ENCODE data around the gene GALNT15. TPM values are rescaled to one million over a fixed set of nuclear protein-coding genes. Genes with fewer than 3 reads are reported as not detected.

The GALNT15 gene
- polyA plus RNA-seq (2013, experiment 1 of 2): 0.69 TPM
- 0.86 TPM for polyA plus RNA-seq (2013, experiment 2 of 2)

DNA sequence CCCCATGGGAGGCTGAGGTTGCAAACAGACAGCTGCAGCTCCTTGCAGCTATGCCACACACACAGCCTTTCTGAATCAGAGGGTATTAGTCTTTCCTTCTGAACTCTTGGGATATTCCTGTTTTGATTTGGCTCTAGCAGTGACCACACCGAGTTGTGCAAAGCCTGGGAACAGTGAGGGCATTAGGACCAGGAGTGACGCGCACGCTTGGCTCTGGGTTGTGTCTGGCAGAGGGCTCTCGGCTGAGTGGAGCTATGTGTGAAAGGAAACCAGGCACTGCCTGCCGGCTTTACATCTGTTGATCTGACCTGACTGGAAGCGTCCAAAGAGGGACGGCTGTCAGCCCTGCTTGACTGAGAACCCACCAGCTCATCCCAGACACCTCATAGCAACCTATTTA, at the start of gene GALNT15:
GALNT15 (plus strand) TSS at position 292 of the 400 bp plus-strand sequence. CDS start 472 bp downstream, outside the sequence.
- Histone ChIP-seq H3K27ac (ENCODE audit: low read length, poor library complexity, severe bottlenecking) (no peak within 1 kb of the TSS), H3K9me3 (ENCODE audit: control insufficient read depth, low read length) (no peaks in the 10 kb centered on the region)

DNA sequence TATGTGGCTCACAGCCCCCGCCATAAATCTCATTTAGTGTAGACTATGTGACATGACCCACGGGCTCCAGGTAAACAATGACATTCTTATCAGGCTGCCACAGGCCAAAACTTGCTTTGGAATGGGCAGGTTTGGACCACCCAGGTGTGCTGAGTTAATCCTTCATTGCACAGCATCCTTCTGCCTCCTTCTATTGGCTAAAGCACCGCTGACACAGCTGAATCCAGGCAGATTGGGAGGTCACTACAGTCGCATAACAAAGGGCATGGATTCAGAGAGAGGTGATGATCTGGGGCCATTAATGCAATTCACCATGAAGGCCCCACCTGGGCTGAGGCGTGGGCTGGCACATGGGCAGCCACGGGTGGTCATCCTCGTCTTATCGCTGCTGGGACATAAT, 47.8 kb upstream of the GALNT15 start:
- no peak overlapping the region for H2BK120ac ChIP-seq (ENCODE audit: low read depth, low read length)
- no peaks in the 10 kb centered on the region for H3K27me3 ChIP-seq (ENCODE audit: control insufficient read depth in 1 of 2, insufficient read depth in 1 of 2, low read length in 2 of 2)
- H3K9me3 ChIP-seq (ENCODE audit: control insufficient read depth, low read length): no peaks in the 10 kb centered on the region
- peaks cover 6% of the 10 kb centered on the region for H3K4me1 ChIP-seq (ENCODE audit: control insufficient read depth, insufficient read depth, low read depth, low read length)
- H3K36me3 ChIP-seq (ENCODE audit: control insufficient read depth in 1 of 2, insufficient read depth in 2 of 2, low read depth in 1 of 2, low read length in 2 of 2): no peaks in the 10 kb centered on the region
- peak overlapping the region in 1 of 2 experiments; percentile 18 for H2BK12ac ChIP-seq (ENCODE audit: low read length in 2 of 2)
- H3K4me3 ChIP-seq (ENCODE audit: insufficient read depth in 1 of 2, low read depth in 1 of 2, low read length in 2 of 2): no peak overlapping the region
- H2AK5ac ChIP-seq (ENCODE audit: low read length, severe bottlenecking): no peak overlapping the region
- no peak overlapping the region for H2AFZ ChIP-seq (ENCODE audit: low read depth, low read length)
- no peak overlapping the region for H3K4me2 ChIP-seq (ENCODE audit: low read length, poor library complexity, severe bottlenecking)
- H3K27ac ChIP-seq (ENCODE audit: low read length, poor library complexity, severe bottlenecking): no peak overlapping the region
- 93% methylated on average over 8 of the region's 8 CpGs for WGBS
- H3K14ac ChIP-seq (ENCODE audit: low read length in 2 of 2): no peak overlapping the region
- no peak overlapping the region for H3K9ac ChIP-seq (ENCODE audit: low read length)
- H4K91ac ChIP-seq (ENCODE audit: low read length): no peak overlapping the region
- DNase-seq: no peak
- no peak overlapping the region for H2BK15ac ChIP-seq (ENCODE audit: low read depth, poor library complexity, severe bottlenecking)
- no peak overlapping the region for H3K4ac ChIP-seq (ENCODE audit: low read depth in 1 of 2, low read length in 2 of 2)
- H3K23ac ChIP-seq (ENCODE audit: low read length in 2 of 2): no peak overlapping the region
- H3K18ac ChIP-seq (ENCODE audit: low read depth in 1 of 2, low read length in 2 of 2): no peak overlapping the region
- no peak overlapping the region for H2BK5ac ChIP-seq (ENCODE audit: low read depth, low read length, poor library complexity, severe bottlenecking)
- H3K79me1 ChIP-seq (replicated peaks; ENCODE audit: low read length, poor library complexity, severe bottlenecking): no peaks in the 10 kb centered on the region
- no peak overlapping the region for H4K8ac ChIP-seq (ENCODE audit: low read length)

More for the DNA sequence above, at the start of gene GALNT15:
- H4K91ac ChIP-seq (ENCODE audit: low read length): peak within 1 kb of the TSS; percentile 30
- H2BK5ac ChIP-seq (ENCODE audit: low read depth, low read length, poor library complexity, severe bottlenecking): no peak within 1 kb of the TSS
- peak within 1 kb of the TSS; percentile 56 for H2AFZ ChIP-seq (ENCODE audit: low read depth, low read length)
- H2BK15ac ChIP-seq (ENCODE audit: low read depth, poor library complexity, severe bottlenecking): peak within 1 kb of the TSS; percentile 74
- H2BK12ac ChIP-seq (ENCODE audit: low read length in 2 of 2): peak within 1 kb of the TSS; percentile 2 to 79
- peaks cover 16% of the 10 kb centered on the region for H3K4me1 ChIP-seq (ENCODE audit: control insufficient read depth, insufficient read depth, low read depth, low read length)
- peak within 1 kb of the TSS; percentile 80 for H4K8ac ChIP-seq (ENCODE audit: low read length)
- H3K4ac ChIP-seq (ENCODE audit: low read depth in 1 of 2, low read length in 2 of 2): peak within 1 kb of the TSS; percentile 2 to 61
- no peak within 1 kb of the TSS for H3K23ac ChIP-seq (ENCODE audit: low read length in 2 of 2)
- peak within 1 kb of the TSS; percentile 31 to 68 for H3K18ac ChIP-seq (ENCODE audit: low read depth in 1 of 2, low read length in 2 of 2)
- H3K36me3 ChIP-seq (ENCODE audit: control insufficient read depth in 1 of 2, insufficient read depth in 2 of 2, low read depth in 1 of 2, low read length in 2 of 2): peaks cover 0 to 10% of the 10 kb centered on the region in 2 experiments
- peak within 1 kb of the TSS; percentile 59 for H2BK120ac ChIP-seq (ENCODE audit: low read depth, low read length)
- no peaks in the 10 kb centered on the region for H3K79me1 ChIP-seq (replicated peaks; ENCODE audit: low read length, poor library complexity, severe bottlenecking)
- DNase-seq: peak; percentile 98
- H2AK5ac ChIP-seq (ENCODE audit: low read length, severe bottlenecking): no peak within 1 kb of the TSS
- no peaks in the 10 kb centered on the region for H3K27me3 ChIP-seq (ENCODE audit: control insufficient read depth in 1 of 2, insufficient read depth in 1 of 2, low read length in 2 of 2)
- peak within 1 kb of the TSS in 1 of 2 experiments; percentile 79 for H3K4me3 ChIP-seq (ENCODE audit: insufficient read depth in 1 of 2, low read depth in 1 of 2, low read length in 2 of 2)
- 20% methylated on average over 6 of the region's 8 CpGs for WGBS
- peak within 1 kb of the TSS; percentile 87 for H3K9ac ChIP-seq (ENCODE audit: low read length)
- no peak within 1 kb of the TSS for H3K4me2 ChIP-seq (ENCODE audit: low read length, poor library complexity, severe bottlenecking)
- H3K14ac ChIP-seq (ENCODE audit: low read length in 2 of 2): peak within 1 kb of the TSS in 1 of 2 experiments; percentile 92

- H3K4me2 ChIP-seq (ENCODE audit: low read length, poor library complexity, severe bottlenecking): no peak overlapping the region
- no peak overlapping the region for H3K14ac ChIP-seq (ENCODE audit: low read length in 2 of 2)
- H3K27ac ChIP-seq (ENCODE audit: low read length, poor library complexity, severe bottlenecking): no peak overlapping the region
- H2BK15ac ChIP-seq (ENCODE audit: low read depth, poor library complexity, severe bottlenecking): no peak overlapping the region
- no peak overlapping the region for H4K91ac ChIP-seq (ENCODE audit: low read length)
- no peaks in the 10 kb centered on the region for H3K36me3 ChIP-seq (ENCODE audit: control insufficient read depth in 1 of 2, insufficient read depth in 2 of 2, low read depth in 1 of 2, low read length in 2 of 2)
- peaks cover 6% of the 10 kb centered on the region for H3K4me1 ChIP-seq (ENCODE audit: control insufficient read depth, insufficient read depth, low read depth, low read length)
- H3K9me3 ChIP-seq (ENCODE audit: control insufficient read depth, low read length): no peaks in the 10 kb centered on the region
- H3K27me3 ChIP-seq (ENCODE audit: control insufficient read depth in 1 of 2, insufficient read depth in 1 of 2, low read length in 2 of 2): no peaks in the 10 kb centered on the region
- no peak overlapping the region for H2BK5ac ChIP-seq (ENCODE audit: low read depth, low read length, poor library complexity, severe bottlenecking)
- no peaks in the 10 kb centered on the region for H3K79me1 ChIP-seq (replicated peaks; ENCODE audit: low read length, poor library complexity, severe bottlenecking)
- no peak overlapping the region for H3K9ac ChIP-seq (ENCODE audit: low read length)
- no peak overlapping the region for H4K8ac ChIP-seq (ENCODE audit: low read length)
- H2BK12ac ChIP-seq (ENCODE audit: low read length in 2 of 2): no peak overlapping the region
- H3K23ac ChIP-seq (ENCODE audit: low read length in 2 of 2): no peak overlapping the region
- no peak for DNase-seq
- no peak overlapping the region for H3K18ac ChIP-seq (ENCODE audit: low read depth in 1 of 2, low read length in 2 of 2)
- no peak overlapping the region for H2BK120ac ChIP-seq (ENCODE audit: low read depth, low read length)
- WGBS: 98% methylated on average over 8 of the region's 8 CpGs
- no peak overlapping the region for H3K4me3 ChIP-seq (ENCODE audit: insufficient read depth in 1 of 2, low read depth in 1 of 2, low read length in 2 of 2)
- H2AFZ ChIP-seq (ENCODE audit: low read depth, low read length): no peak overlapping the region
- no peak overlapping the region for H2AK5ac ChIP-seq (ENCODE audit: low read length, severe bottlenecking)
- H3K4ac ChIP-seq (ENCODE audit: low read depth in 1 of 2, low read length in 2 of 2): no peak overlapping the region
Measured at GRCh38 chr3:16127249-16127648, 47.2 kb upstream of the GALNT15 start.

DNA sequence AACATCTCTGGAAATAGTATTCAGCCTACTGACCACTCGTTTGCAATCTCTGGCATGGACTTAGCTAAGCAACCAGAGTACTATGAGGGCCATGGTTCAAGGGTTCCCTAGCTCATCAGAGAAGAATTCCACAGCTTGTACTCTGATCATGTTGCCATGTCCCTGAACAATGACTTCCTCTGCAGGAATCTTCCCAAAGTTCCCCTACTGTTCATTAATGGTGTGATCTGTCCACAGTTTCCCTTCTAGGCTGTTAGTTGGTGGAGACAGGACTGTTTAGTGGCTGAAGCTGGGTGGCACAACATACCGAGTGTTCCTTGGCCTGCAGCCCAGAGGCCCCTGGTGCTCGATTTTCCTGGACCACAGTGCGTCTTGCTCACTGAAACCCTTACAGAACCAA, 44.4 kb upstream of the GALNT15 start:
- Histone ChIP-seq H3K4me3 (ENCODE audit: insufficient read depth in 1 of 2, low read depth in 1 of 2, low read length in 2 of 2) (no peak overlapping the region), H3K9ac (ENCODE audit: low read length) (peak overlapping the region; percentile 82), H4K8ac (ENCODE audit: low read length) (no peak overlapping the region), H3K27me3 (ENCODE audit: control insufficient read depth in 1 of 2, insufficient read depth in 1 of 2, low read length in 2 of 2) (no peaks in the 10 kb centered on the region), H2BK15ac (ENCODE audit: low read depth, poor library complexity, severe bottlenecking) (no peak overlapping the region), H3K4me1 (ENCODE audit: control insufficient read depth, insufficient read depth, low read depth, low read length) (peaks cover 6% of the 10 kb centered on the region), H3K79me1 (replicated peaks; ENCODE audit: low read length, poor library complexity, severe bottlenecking) (no peaks in the 10 kb centered on the region), H4K91ac (ENCODE audit: low read length) (no peak overlapping the region), H3K14ac (ENCODE audit: low read length in 2 of 2) (peak overlapping the region in 1 of 2 experiments; percentile 49), H3K27ac (ENCODE audit: low read length, poor library complexity, severe bottlenecking) (peak overlapping the region; percentile 87), H2AK5ac (ENCODE audit: low read length, severe bottlenecking) (no peak overlapping the region), H2BK12ac (ENCODE audit: low read length in 2 of 2) (no peak overlapping the region), H3K23ac (ENCODE audit: low read length in 2 of 2) (no peak overlapping the region), H3K4ac (ENCODE audit: low read depth in 1 of 2, low read length in 2 of 2) (no peak overlapping the region), H3K9me3 (ENCODE audit: control insufficient read depth, low read length) (no peaks in the 10 kb centered on the region), H2AFZ (ENCODE audit: low read depth, low read length) (no peak overlapping the region), H3K4me2 (ENCODE audit: low read length, poor library complexity, severe bottlenecking) (no peak overlapping the region), H2BK5ac (ENCODE audit: low read depth, low read length, poor library complexity, severe bottlenecking) (no peak overlapping the region), H3K36me3 (ENCODE audit: control insufficient read depth in 1 of 2, insufficient read depth in 2 of 2, low read depth in 1 of 2, low read length in 2 of 2) (no peaks in the 10 kb centered on the region), H2BK120ac (ENCODE audit: low read depth, low read length) (no peak overlapping the region), H3K18ac (ENCODE audit: low read depth in 1 of 2, low read length in 2 of 2) (no peak overlapping the region)
- peak; percentile 85 for DNase-seq
- 43% methylated on average over 3 of the region's 4 CpGs for WGBS

Data from mesenchymal stem cell (in vitro differentiated cells and primary cell).